Thyroid gland (tissue), 4 donors: ENCODE results near the gene SLC25A13. TPM values are rescaled to one million over a fixed set of nuclear protein-coding genes. Genes with fewer than 3 reads are reported as not detected.
"Not testable (repeated sequence)": the region's sequence is repeated elsewhere in the genome, so short reads cannot be mapped to it uniquely, and the experiment has no call there.

ENCODE experiments used
- DNase-seq, 2 donors: peaks; one replicate each; pipeline ENCODE4 v3.0.0-alpha.2; 2019
- H3K27ac ChIP-seq, 3 donors: fragments of 200-600 bp; sonication (generic); 1 replicate in 2 of 3; 2 replicates in 1 of 3; pipeline ENCODE4 v1.5.1; 2016 to 2019; ENCODE audit warnings: mild to moderate bottlenecking in 1 of 3, moderate library complexity in 1 of 3
- H3K27me3 ChIP-seq: fragments of 200-600 bp; sonication (generic); one replicate; pipeline ENCODE4 v1.5.1; 2019
- H3K36me3 ChIP-seq, 2 donors: fragments of 200-600 bp; sonication (generic); one replicate each; pipeline ENCODE4 v1.5.1; 2016 to 2019
- H3K4me1 ChIP-seq, 2 donors: fragments of 200-600 bp; sonication (generic); one replicate each; pipeline ENCODE4 v1.5.1; 2017 to 2019
- H3K4me3 ChIP-seq, 3 donors: fragments of 200-600 bp; sonication (generic); replicated peaks in 1 of 3; 1 replicate in 2 of 3; 2 replicates in 1 of 3; pipeline ENCODE4 v1.5.1; 2016; ENCODE audit warnings: mild to moderate bottlenecking in 1 of 3
- H3K9me3 ChIP-seq: fragments of 200-600 bp; sonication (generic); one replicate; pipeline ENCODE4 v1.5.1; 2017
- CTCF ChIP-seq, 6 experiments: fragments of 200-600 bp in 3 of 6; fragments of 450-650 bp in 3 of 6; sonication (generic) in 3 of 6; IDR thresholded peaks; one replicate each; pipeline ENCODE4 v1.5.1; 2016 to 2019; ENCODE audit warnings: antibody characterized with exemption in 6 of 6, mild to moderate bottlenecking in 2 of 6, inconsistent platforms in 1 of 6, moderate library complexity in 1 of 6
- POLR2A ChIP-seq, 2 donors: fragments of 450-650 bp; IDR thresholded peaks; one replicate each; pipeline ENCODE4 v1.6.1; 2017; ENCODE audit warnings: antibody characterized with exemption in 2 of 2, mild to moderate bottlenecking in 2 of 2, moderate library complexity in 1 of 2
- WGBS, 2 donors: methylation state at CpG; one replicate each; pipeline ENCODE4 v1.1.5; 2017; 5-methylcytosine and 5-hydroxymethylcytosine counted together
- intact Hi-C: fragments of 100-400 bp; cut with DNase I; formaldehyde crosslinking; loops from one replicate; pipeline ENCODE4 v1.15.1; 2023
- total RNA-seq, 4 donors: library from RNA; depleted of rRNA; stranded (reverse); fragments of >200 nt; gene quantifications; one replicate each; pipeline ENCODE4 v1.2.3, GENCODE V29; 2016

Gene SLC25A13
- total RNA-seq, 4 donors from 2014 or later = 22.7 to 36.1 (median 30.2) TPM

GRCh38 chr7:96331233-96331632, 9.3 kb upstream of the SLC25A13 start:
- Histone ChIP-seq H3K27me3 (no peaks in the 10 kb centered on the region), H3K4me1 (no peaks in the 10 kb centered on the region), H3K4me3 (no peak overlapping the region), H3K9me3 (no peaks in the 10 kb centered on the region), H3K27ac (no peak overlapping the region), H3K36me3 (no peaks in the 10 kb centered on the region)
- TF ChIP-seq CTCF (IDR thresholded peaks at IDR 0.05) (no peak), POLR2A (IDR thresholded peaks at IDR 0.05) (no peak)
- intact Hi-C loops = no loop called here
- no peak for DNase-seq
- 94 to 96% methylated on average over 2 of the region's 2 CpGs for WGBS, 2 donors

GRCh38 chr7:96330193-96330592, 8.3 kb upstream of the SLC25A13 start:
- no peaks in the 10 kb centered on the region for H3K27me3 ChIP-seq
- TF ChIP-seq POLR2A (IDR thresholded peaks at IDR 0.05) (no peak), CTCF (IDR thresholded peaks at IDR 0.05) (no peak)

GRCh38 chr7:96329241-96329640, 7.3 kb upstream of the SLC25A13 start:
- H3K4me3 ChIP-seq = no peak overlapping the region
- H3K27ac ChIP-seq = no peak overlapping the region
- H3K27me3 ChIP-seq = no peaks in the 10 kb centered on the region
- TF ChIP-seq CTCF (IDR thresholded peaks at IDR 0.05) = no peak
- no peak for TF ChIP-seq POLR2A (IDR thresholded peaks at IDR 0.05)
- no peak for DNase-seq
- H3K9me3 ChIP-seq = no peaks in the 10 kb centered on the region
- 58 to 64% methylated on average over 1 of the region's 1 CpG for WGBS, 2 donors
- intact Hi-C loops = no loop called here
- no peaks in the 10 kb centered on the region for H3K36me3 ChIP-seq
- H3K4me1 ChIP-seq = no peaks in the 10 kb centered on the region

More at GRCh38 chr7:96330193-96330592, 8.3 kb upstream of the SLC25A13 start:
- DNase-seq = no peak
- Histone ChIP-seq H3K4me3 (no peak overlapping the region), H3K36me3 (no peaks in the 10 kb centered on the region), H3K4me1 (no peaks in the 10 kb centered on the region), H3K27ac (no peak overlapping the region), H3K9me3 (no peaks in the 10 kb centered on the region)
- WGBS, 2 donors = 56 to 61% methylated on average over 2 of the region's 2 CpGs
- intact Hi-C loops = no loop called here

GRCh38 chr7:96328016-96328415, 6.1 kb upstream of the SLC25A13 start:
- TF ChIP-seq CTCF (IDR thresholded peaks at IDR 0.05) (no peak), POLR2A (IDR thresholded peaks at IDR 0.05) (no peak)
- 63 to 69% methylated on average over 1 of the region's 1 CpG for WGBS, 2 donors
- H3K4me3 ChIP-seq = no peak overlapping the region
- H3K27me3 ChIP-seq = no peaks in the 10 kb centered on the region
- no peaks in the 10 kb centered on the region for H3K9me3 ChIP-seq
- no peaks in the 10 kb centered on the region for H3K36me3 ChIP-seq
- intact Hi-C loops = no loop called here
- no peak for DNase-seq
- H3K4me1 ChIP-seq = no peaks in the 10 kb centered on the region
- no peak overlapping the region for H3K27ac ChIP-seq

GRCh38 chr7:96327429-96327828, 5.5 kb upstream of the SLC25A13 start:
- H3K36me3 ChIP-seq = no peaks in the 10 kb centered on the region
- WGBS, 2 donors = 64 to 71% methylated on average over 3 of the region's 3 CpGs
- H3K9me3 ChIP-seq = no peaks in the 10 kb centered on the region
- DNase-seq = no peak
- no peak overlapping the region for H3K4me3 ChIP-seq
- H3K27ac ChIP-seq = no peak overlapping the region
- no peaks in the 10 kb centered on the region for H3K27me3 ChIP-seq
- intact Hi-C loops = no loop called here
- TF ChIP-seq CTCF (IDR thresholded peaks at IDR 0.05) (no peak), POLR2A (IDR thresholded peaks at IDR 0.05) (no peak)
- peaks cover 0 to 2% of the 10 kb centered on the region in 2 donors for H3K4me1 ChIP-seq

GRCh38 chr7:96326752-96327151, 4.9 kb upstream of the SLC25A13 start:
- DNase-seq, H3K9me3 ChIP-seq, H3K27me3 ChIP-seq, H3K4me1 ChIP-seq, H3K36me3 ChIP-seq, intact Hi-C loops, H3K27ac ChIP-seq, H3K4me3 ChIP-seq: not testable (repeated sequence)
- WGBS, 2 donors = 39 to 67% methylated on average over 2 of the region's 2 CpGs
